OCI-LY7 (cell line): Measurements from ENCODE around the gene SLC66A2.

Experiments
- CTCF ChIP-seq: fragments of 200-600 bp; sonication (generic); conservative IDR thresholded peaks from 2 replicates; pipeline ENCODE4 v1.5.1; 2014; ENCODE audit warnings: mild to moderate bottlenecking, antibody characterized with exemption, low read length, moderate library complexity, mixed read lengths
- EZH2phosphoT487 ChIP-seq: fragments of 200-600 bp; sonication (generic); IDR thresholded peaks from 2 replicates; pipeline ENCODE4 v1.6.1; 2018; ENCODE audit warnings: low read depth, borderline replicate concordance, mild to moderate bottlenecking, mixed run types, antibody characterized with exemption, low read length, moderate library complexity, mixed read lengths

GRCh38 chr18:79937103-79937860, 14.2 kb downstream of the SLC66A2 start:
- TF ChIP-seq CTCF, result no peak
- no peak for TF ChIP-seq EZH2phosphoT487
